Activated CD8-positive, alpha-beta memory T cell treated with anti-CD3 and anti-CD28 coated beads for 36 hours (primary cell): ENCODE measurements around the gene ADSS2. TPM values are rescaled to one million over a fixed set of nuclear protein-coding genes. Genes with fewer than 3 reads are reported as not detected.
"Not testable (repeated sequence)": the region's sequence is repeated elsewhere in the genome, so short reads cannot be mapped to it uniquely, and the experiment has no call there.

Experiments
- CTCF ChIA-PET: fragments of 350-600 bp; sonication (Branson Sonifier 250); formaldehyde crosslinking; loops from one replicate; lab custom pipeline; 2021; ENCODE audit warnings: antibody characterized with exemption; lab: Charles Lee
- POLR2A ChIA-PET: fragments of 350-600 bp; sonication (Branson Sonifier 250); formaldehyde crosslinking; loops from one replicate; lab custom pipeline; 2021; ENCODE audit warnings: antibody characterized with exemption; lab: Charles Lee
- total RNA-seq, 2 experiments: library from RNA; stranded (reverse); gene quantifications; one replicate each; pipeline ENCODE4 v1.2.3, GENCODE V29; 2021

ADSS2 gene
- total RNA-seq, 2 experiments from 2014 or later, result 70.3 to 71.0 TPM

DNA sequence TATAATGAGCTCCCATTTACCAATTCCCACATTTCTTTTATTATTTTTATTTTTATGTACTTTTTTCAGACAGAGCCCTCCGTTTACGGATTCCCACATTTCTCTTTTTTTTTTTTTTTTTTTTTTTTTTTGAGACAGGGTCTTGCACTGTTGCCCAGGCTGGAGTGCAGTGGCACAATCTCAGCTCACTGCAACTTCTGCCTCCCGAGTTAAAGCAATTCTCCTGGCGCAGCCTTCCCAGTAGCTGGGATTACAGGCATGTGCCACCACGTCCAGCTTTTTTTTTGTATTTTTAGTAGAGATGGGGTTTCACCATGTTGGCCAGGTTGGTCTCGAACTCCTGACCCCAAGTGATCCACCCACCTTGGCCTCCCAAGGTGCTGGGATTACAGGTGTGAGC lies 77.2 kb downstream of the ADSS2 start:
- POLR2A ChIA-PET, result interaction anchor here (0.7 kb wide), 1 partner anchor 77 kb away, joined by 13 read pairs; no protein-coding TSS in a partner anchor
- CTCF ChIA-PET, result not testable (repeated sequence)

DNA sequence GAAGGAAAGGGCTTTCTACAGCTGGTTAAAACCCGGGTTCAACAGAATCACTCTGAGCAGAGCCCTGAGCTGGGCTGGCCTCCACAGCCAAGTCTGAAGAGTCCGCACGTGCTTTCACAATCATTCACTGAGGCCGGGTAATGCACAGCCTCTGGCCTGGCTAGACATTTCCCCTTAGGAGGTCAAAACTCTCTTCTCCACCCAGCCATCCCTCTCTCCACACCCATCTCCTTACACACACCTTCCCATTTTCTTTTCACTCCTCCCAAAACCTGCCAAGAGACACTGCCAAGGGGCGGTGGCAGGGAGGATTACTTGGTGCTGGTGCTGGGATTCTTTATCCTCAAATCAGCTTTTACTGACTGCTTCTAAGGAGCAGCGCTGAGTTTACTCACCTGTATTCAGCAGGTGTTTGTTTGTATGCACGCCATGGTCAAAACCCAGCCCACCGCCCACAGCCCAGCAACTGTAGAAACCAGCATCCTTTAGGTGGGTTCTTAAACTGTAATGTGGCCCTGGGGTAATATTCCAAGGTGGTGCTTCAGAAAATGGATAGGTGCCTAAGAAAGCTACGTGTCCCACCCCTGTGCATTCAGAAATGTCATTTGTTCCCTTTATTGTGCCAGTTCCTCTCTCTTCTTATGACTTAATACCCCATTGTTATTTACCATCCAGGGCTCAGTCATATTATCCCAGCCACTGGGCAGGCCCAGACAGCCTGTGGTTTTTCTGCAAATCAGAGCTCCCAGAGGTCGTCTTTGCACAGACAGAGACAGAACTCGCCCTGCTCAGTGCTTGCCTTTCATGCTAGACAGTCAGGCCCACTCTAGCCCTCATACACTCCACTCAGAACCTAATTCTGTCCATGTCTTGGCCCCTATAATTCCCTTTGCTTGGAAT lies 80.2 kb downstream of the ADSS2 start:
- ChIA-PET POLR2A (interaction anchor here (0.7 kb wide), 1 partner anchor 279 kb away, joined by 4 read pairs; no protein-coding TSS in a partner anchor), CTCF (interaction anchor here (0.5 kb wide), 1 partner anchor 526 kb away, joined by 3 read pairs; no protein-coding TSS in a partner anchor)

DNA sequence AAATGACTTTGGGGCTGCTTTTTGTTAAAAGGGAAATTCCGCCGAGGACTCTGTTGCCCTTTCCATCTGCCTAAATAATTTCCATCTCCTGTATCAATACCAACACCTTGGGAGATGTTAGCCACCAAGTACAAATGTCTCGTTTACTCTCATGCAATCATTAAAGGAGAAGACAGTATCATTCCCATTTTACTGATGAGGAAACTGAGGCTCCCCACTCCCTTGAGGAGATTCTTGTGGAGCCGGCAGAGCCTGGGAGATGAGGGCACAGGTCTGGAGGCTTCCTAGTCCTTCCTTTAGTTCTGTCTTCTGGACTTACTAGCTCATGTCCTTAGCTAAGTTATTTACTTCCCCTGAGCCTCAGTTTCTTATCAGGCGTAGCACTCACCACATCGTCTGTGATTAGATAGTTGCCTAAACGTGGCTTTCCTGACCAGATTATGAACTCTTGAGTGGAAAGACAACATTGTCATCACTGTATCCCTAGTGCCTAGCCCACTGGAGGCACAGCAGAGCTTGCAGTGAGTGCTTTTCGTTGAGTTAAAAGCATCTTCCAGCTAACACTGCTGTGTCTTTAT lies 81.6 kb downstream of the ADSS2 start:
- CTCF ChIA-PET, result no interaction called here
- POLR2A ChIA-PET, result no interaction called here

DNA sequence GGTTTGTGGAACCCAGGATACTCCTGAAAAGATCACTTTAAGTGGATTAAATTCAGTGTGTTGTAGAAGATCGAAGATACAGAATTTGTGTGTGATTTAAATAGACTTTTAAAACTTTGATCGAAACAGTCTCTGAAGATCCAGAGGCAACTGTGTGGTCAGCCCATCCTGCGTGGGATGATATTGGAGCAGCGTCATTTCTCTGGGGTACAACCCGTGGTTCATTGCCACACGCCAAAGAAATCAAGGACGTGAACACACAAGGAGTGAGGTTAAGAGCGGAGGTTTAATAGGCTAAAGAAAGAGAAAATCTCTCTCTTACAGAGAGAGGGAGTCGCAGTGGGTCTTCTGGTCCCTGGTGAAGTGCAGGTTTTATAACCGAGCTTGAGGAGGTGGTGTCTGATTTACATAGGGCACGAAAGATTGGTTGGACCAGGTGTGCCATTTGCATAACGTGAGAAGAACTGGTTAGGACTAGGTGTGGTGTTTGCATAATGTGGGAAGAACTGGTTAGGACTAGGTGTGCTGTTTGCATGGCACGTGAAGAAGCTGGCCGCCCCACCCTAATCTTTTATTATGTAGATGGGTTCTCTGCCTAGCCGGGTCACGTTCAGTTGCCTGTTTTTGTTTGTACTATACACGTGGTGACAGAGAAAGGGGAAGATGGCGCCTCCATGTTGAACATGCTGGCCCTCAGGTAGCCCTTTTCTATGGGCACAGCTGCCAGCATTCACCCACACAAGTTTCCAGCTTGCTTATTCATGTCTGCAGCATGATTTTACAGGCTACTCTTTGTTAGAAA lies 82.3 kb downstream of the ADSS2 start:
- POLR2A ChIA-PET, result no interaction called here

DNA sequence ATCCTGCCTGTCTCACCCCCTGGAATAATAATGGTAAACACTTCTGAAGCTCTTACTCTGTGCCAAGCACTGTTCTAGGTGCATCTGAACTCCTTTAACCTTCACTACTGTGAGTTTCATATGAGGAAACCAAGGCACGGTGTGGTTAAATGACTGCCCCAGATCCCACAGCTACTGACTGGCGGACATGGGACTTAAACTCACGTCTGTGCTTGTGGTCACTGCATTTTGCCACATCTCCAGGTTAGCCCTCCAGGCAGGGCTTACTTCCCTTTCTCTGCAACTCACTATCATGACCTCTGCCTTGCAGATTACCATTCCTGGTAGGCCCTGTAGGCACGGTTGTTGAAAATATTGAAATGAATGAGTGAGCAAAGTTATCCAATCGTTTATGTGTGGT lies 83.4 kb downstream of the ADSS2 start:
- POLR2A ChIA-PET, result no interaction called here
- CTCF ChIA-PET, result no interaction called here

More for the DNA sequence above, 82.3 kb downstream of the ADSS2 start:
- CTCF ChIA-PET, result no interaction called here

DNA sequence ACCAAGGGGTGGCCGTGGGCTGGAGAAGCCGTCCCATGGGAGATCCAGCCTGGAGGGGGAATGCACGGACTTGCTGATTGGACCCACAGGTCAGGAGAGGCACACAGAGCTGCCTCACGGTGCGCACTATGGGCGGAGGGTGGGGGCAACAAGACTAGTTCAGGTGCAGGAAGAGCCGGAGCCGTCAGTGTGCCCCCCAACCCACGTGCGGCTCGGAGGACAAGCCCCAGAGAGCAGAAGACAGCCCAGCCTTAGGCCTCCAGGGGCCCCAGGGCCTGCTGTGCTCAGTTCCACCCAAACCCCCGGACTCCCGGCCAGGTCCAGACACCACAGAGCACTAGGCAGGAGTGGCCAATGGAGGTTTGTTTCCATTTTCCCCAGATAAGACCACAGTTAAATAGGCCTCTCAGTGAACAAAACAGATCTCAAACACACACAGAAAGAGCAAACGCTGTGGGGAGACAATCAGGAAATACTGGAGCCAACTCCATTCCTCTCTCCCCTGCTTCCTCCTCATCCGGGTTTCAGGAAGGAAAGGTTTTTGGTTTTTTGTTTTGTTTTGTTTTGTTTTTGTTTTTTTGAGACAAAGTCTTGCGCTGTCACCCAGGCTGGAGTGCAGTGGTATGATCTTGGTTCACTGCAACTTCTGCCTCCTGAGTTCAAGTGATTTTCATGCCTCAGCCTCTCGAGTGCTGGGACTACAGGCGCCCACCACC lies 84.2 kb downstream of the ADSS2 start:
- CTCF ChIA-PET, result no interaction called here
- POLR2A ChIA-PET, result no interaction called here

DNA sequence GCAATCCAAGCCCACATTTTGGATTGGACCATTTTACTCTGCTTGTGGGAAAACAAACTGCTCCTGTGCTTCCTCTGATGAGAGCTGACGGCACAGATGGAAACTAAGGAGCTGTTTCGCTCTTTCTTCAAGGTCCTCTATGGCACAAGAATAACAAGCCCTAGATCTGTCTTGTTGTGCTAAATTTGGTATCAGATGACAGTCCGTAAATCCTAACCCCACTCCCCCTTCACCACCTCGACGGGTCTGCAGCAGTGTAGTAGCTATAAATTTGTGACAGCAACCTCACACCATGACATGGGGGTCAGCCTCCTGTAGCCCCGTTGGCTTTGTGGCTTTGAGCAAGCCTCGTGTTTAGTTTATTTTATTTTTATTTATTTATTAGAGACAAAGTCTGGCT lies 85.9 kb downstream of the ADSS2 start:
- POLR2A ChIA-PET, result no interaction called here
- CTCF ChIA-PET, result no interaction called here

DNA sequence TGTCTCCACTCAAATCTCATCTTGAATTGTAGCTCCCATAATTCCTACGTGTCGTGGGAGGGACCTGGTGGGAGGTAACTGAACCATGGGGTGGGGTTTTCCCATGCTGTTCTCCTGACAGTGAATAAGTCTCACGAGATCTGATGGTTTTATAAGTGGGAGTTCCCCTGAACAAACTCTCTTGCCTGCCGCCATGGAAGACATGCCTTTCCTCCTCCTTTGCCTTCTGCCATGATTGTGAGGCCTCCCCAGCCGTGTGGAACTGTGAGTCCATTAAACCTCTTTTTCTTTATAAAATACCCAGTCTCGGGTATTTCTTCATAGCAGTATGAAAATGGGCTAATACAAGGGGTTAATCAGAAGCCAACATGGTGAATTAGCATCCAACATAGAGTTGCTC lies 86.4 kb downstream of the ADSS2 start:
- CTCF ChIA-PET, result not testable (repeated sequence)

DNA sequence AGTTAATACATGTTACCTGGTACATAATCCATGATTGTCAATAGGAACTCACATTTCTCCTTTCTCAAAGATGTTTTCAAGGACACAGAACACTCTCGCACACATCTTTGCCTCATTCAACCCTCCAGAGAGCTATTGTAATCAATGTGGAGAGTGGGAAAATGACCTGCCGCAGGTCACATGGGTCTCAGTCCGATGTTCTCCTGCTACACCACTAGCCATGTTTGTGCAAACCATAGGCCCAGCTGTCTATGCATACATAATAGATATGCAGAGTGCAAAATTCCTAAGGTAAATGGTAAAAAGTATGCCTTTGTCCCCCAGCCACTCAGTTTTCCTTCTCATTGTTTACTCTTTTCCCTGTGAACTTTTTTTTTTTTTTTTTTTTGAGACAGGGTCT lies 89.2 kb downstream of the ADSS2 start:
- CTCF ChIA-PET, result interaction anchor here (0.6 kb wide), 1 partner anchor 427 kb away, joined by 3 read pairs; no protein-coding TSS in a partner anchor
- POLR2A ChIA-PET, result no interaction called here

More for the DNA sequence above, 86.4 kb downstream of the ADSS2 start:
- POLR2A ChIA-PET, result not testable (repeated sequence)

DNA sequence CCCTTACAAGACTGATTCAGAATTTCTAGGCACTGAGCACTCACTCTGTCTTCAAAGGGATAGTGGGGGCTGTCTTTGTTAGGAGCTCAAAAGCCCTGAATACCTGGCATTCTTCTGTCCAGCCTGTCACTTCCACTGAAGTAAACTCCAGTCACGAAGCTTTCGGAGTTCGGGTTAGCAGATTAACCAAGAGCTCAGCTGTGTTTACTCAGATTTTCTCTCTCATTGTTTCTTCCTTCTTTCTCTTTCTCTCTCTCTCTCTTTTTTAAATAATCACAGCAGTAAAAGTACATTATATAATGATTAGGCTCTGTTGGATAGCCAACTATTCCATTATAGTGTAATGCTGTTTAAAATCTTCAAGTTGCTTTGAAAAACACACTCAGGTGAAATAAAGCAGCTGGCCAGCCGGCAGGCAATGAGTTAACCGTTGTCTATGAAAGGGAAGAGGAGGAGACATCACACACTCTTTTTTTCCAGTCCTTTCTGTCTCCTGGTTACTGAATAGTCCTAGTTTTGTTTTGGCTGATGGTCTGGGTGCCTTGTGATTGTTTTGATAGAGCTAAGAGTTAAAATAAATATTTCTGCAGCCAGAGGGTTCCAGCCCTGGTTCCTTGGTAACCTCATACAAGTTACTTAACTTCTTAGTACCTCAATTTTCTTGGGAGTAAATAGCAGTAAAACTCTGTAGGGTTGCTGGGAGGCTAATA lies 89.8 kb downstream of the ADSS2 start:
- ChIA-PET POLR2A (no interaction called here), CTCF (no interaction called here)

Other genes starting within 250 kb of the ADSS2 start
- under 1 TPM; 0.25 to 0.27 TPM for gene CATSPERE, start 9.4 kb upstream of the ADSS2 start, total RNA-seq
- gene DESI2, start 201.2 kb upstream of the ADSS2 start, total RNA-seq, result 10 to 100 TPM; 34.5 to 36.1 TPM